ENCODE measurements around the gene GATA5. TPM values are rescaled to one million over a fixed set of nuclear protein-coding genes. Genes with fewer than 3 reads are reported as not detected.

The GATA5 gene
- total RNA-seq, 1 experiment from 2014 or later: 0.25 TPM

DNA sequence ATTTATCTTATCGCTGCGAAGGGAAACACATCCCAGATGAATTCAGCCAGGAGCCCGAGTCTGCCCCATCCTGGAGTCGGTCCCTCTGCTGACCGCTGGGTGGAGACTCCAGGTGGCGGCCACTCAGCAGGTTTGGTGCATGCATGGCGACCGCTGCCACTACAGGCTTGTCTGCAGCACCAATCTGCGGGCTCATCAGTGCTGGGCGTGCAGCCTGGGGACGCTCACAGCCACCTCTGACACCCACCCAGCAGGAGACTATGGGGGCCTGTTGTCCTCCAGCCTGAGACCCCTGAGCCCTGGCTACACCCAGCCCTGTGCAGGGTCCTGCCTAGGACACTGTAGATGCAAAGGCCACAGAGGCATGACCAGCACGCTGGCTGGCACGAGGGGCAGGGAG is 40.5 kb upstream of the GATA5 start:
- Mint-ChIP-seq H3K27me3 (ENCODE audit: insufficient read depth, unreplicated experiment) (no peaks in the 10 kb centered on the region), H3K27ac (ENCODE audit: unreplicated experiment) (no peak overlapping the region), H3K9me3 (ENCODE audit: unreplicated experiment) (no peaks in the 10 kb centered on the region), H3K36me3 (ENCODE audit: insufficient read depth, unreplicated experiment) (no peaks in the 10 kb centered on the region), H3K4me3 (ENCODE audit: unreplicated experiment) (no peak overlapping the region), H3K4me1 (ENCODE audit: low read depth, unreplicated experiment) (peaks cover 6% of the 10 kb centered on the region)
- DNase-seq: peak in 1 of 2 experiments; percentile 60
- H3K4me1 ChIP-seq: peaks cover 9% of the 10 kb centered on the region
- no peak overlapping the region for H3K4me3 ChIP-seq (ENCODE audit: low read depth, low read length)
- CTCF ChIA-PET: interaction anchor here (0.6 to 2.6 kb wide), 3 partner anchors 7 to 100 kb away, joined by 3 to 10 read pairs (median 4); no protein-coding TSS in a partner anchor
- H3K27me3 ChIP-seq (replicated peaks; ENCODE audit: control insufficient read depth, insufficient read depth, low read length): no peaks in the 10 kb centered on the region
- H3K9me3 ChIP-seq: no peaks in the 10 kb centered on the region
- BruUV-seq (replicated peaks): no TSS peak
- POLR2A ChIA-PET: no interaction called here
- TF ChIP-seq, protein P1, sequence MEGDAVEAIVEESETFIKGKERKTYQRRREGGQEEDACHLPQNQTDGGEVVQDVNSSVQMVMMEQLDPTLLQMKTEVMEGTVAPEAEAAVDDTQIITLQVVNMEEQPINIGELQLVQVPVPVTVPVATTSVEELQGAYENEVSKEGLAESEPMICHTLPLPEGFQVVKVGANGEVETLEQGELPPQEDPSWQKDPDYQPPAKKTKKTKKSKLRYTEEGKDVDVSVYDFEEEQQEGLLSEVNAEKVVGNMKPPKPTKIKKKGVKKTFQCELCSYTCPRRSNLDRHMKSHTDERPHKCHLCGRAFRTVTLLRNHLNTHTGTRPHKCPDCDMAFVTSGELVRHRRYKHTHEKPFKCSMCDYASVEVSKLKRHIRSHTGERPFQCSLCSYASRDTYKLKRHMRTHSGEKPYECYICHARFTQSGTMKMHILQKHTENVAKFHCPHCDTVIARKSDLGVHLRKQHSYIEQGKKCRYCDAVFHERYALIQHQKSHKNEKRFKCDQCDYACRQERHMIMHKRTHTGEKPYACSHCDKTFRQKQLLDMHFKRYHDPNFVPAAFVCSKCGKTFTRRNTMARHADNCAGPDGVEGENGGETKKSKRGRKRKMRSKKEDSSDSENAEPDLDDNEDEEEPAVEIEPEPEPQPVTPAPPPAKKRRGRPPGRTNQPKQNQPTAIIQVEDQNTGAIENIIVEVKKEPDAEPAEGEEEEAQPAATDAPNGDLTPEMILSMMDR (IDR thresholded peaks at IDR 0.05; ENCODE audit: insufficient read depth in 1 of 2, low read depth in 1 of 2, low read length in 1 of 2, severe bottlenecking in 1 of 2, unreplicated experiment in 1 of 2): peak; percentile 38 to 74
- no peaks in the 10 kb centered on the region for H3K36me3 ChIP-seq (ENCODE audit: control insufficient read depth, insufficient read depth, low read length)
- intact Hi-C loops (cut with micrococcal nuclease; ENCODE audit: unreplicated experiment): no loop called here

DNA sequence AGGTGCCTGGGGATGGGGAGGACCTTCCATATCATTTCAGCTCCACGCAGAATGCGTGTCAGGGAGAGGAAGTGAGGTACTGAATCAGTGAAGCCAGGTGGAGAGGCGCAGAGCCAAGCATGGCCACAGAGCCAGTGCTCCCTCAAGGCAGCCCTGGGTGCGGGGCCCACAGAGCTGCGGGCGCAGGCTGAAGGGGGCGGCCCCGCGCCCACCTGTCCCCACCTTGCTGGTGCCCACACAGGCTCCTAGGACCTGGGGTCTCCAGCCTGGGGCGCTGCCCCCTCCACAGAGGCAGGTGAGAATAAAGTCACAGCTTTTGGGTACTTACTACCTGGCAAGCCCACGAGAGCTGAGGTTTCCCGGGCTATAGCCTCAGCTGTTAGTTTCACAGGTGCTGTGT is 40.0 kb upstream of the GATA5 start:
- Mint-ChIP-seq H3K4me1 (ENCODE audit: low read depth, unreplicated experiment) (peaks cover 6% of the 10 kb centered on the region), H3K27me3 (ENCODE audit: insufficient read depth, unreplicated experiment) (no peaks in the 10 kb centered on the region), H3K4me3 (ENCODE audit: unreplicated experiment) (no peak overlapping the region), H3K36me3 (ENCODE audit: insufficient read depth, unreplicated experiment) (peaks cover 4% of the 10 kb centered on the region), H3K27ac (ENCODE audit: unreplicated experiment) (no peak overlapping the region), H3K9me3 (ENCODE audit: unreplicated experiment) (no peaks in the 10 kb centered on the region)
- Histone ChIP-seq H3K36me3 (ENCODE audit: control insufficient read depth, insufficient read depth, low read length) (no peaks in the 10 kb centered on the region), H3K4me1 (peaks cover 13% of the 10 kb centered on the region), H3K4me3 (ENCODE audit: low read depth, low read length) (no peak overlapping the region), H3K27me3 (replicated peaks; ENCODE audit: control insufficient read depth, insufficient read depth, low read length) (no peaks in the 10 kb centered on the region), H3K9me3 (no peaks in the 10 kb centered on the region)
- no peak for DNase-seq
- BruUV-seq (replicated peaks): no TSS peak
- POLR2A ChIA-PET: no interaction called here
- intact Hi-C loops (cut with micrococcal nuclease; ENCODE audit: unreplicated experiment): no loop called here
- TF ChIP-seq, protein P1 (IDR thresholded peaks at IDR 0.05; ENCODE audit: insufficient read depth in 1 of 2, low read depth in 1 of 2, low read length in 1 of 2, severe bottlenecking in 1 of 2, unreplicated experiment in 1 of 2): no peak
- CTCF ChIA-PET: interaction anchor here (0.6 to 2.6 kb wide), 3 partner anchors 73 to 214 kb away, joined by 3 to 10 read pairs (median 5); no protein-coding TSS in a partner anchor

DNA sequence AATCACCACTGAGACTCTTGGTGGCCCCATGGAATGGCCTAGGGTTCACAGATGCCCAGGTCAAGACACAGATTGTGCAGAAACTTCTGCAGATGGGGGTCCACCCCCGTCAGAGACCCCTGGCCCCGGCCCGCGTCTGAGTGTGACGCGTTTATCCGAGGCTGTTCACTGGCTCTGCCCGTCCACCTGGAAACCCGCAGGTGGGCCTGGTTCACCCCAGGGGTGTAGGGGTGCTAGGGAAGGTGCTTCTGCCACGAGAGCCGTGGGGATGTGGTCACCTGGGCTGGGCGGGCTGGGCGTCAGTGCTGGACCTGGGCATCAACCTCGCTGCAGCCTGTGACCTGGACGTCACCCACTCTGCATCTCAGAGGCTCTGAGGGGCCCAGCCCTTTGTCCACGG is 39.5 kb upstream of the GATA5 start:
- Histone ChIP-seq H3K9me3 (no peaks in the 10 kb centered on the region), H3K36me3 (ENCODE audit: control insufficient read depth, insufficient read depth, low read length) (no peaks in the 10 kb centered on the region), H3K4me3 (ENCODE audit: low read depth, low read length) (no peak overlapping the region), H3K27me3 (replicated peaks; ENCODE audit: control insufficient read depth, insufficient read depth, low read length) (no peaks in the 10 kb centered on the region), H3K4me1 (peaks cover 13% of the 10 kb centered on the region)
- H3K4me3 Mint-ChIP-seq (ENCODE audit: unreplicated experiment): no peak overlapping the region
- H3K27ac Mint-ChIP-seq (ENCODE audit: unreplicated experiment): no peak overlapping the region
- intact Hi-C loops (cut with micrococcal nuclease; ENCODE audit: unreplicated experiment): no loop called here
- POLR2A ChIA-PET: no interaction called here
- peaks cover 6% of the 10 kb centered on the region for H3K36me3 Mint-ChIP-seq (ENCODE audit: insufficient read depth, unreplicated experiment)
- TF ChIP-seq, protein P1 (IDR thresholded peaks at IDR 0.05; ENCODE audit: insufficient read depth in 1 of 2, low read depth in 1 of 2, low read length in 1 of 2, severe bottlenecking in 1 of 2, unreplicated experiment in 1 of 2): no peak
- CTCF ChIA-PET: interaction anchor here (2.6 kb wide), 1 partner anchor 102 kb away, joined by 10 read pairs; no protein-coding TSS in a partner anchor
- BruUV-seq (replicated peaks): no TSS peak
- H3K9me3 Mint-ChIP-seq (ENCODE audit: unreplicated experiment): no peaks in the 10 kb centered on the region
- no peaks in the 10 kb centered on the region for H3K27me3 Mint-ChIP-seq (ENCODE audit: insufficient read depth, unreplicated experiment)
- no peak for DNase-seq
- peaks cover 6% of the 10 kb centered on the region for H3K4me1 Mint-ChIP-seq (ENCODE audit: low read depth, unreplicated experiment)

All from Caco-2 (cell line).